ENCODE data around the gene PPCDC. TPM values are rescaled to one million over a fixed set of nuclear protein-coding genes. Genes with fewer than 3 reads are reported as not detected.

The PPCDC gene
- total RNA-seq, 1 experiment from 2014 or later = 14.7 TPM

GRCh38 chr15:75036212-75036616 lies 12.8 kb downstream of the PPCDC start:
- Histone ChIP-seq H3K36me3 (ENCODE audit: control insufficient read depth, insufficient read depth, low read length) (no peaks in the 10 kb centered on the region), H3K4me1 (peaks cover 67% of the 10 kb centered on the region), H3K4me3 (ENCODE audit: low read depth, low read length) (no peak overlapping the region), H3K27me3 (replicated peaks; ENCODE audit: control insufficient read depth, insufficient read depth, low read length) (no peaks in the 10 kb centered on the region), H3K9me3 (no peaks in the 10 kb centered on the region)
- Mint-ChIP-seq H3K27ac (ENCODE audit: unreplicated experiment) (peak overlapping the region; percentile 75), H3K27me3 (ENCODE audit: insufficient read depth, unreplicated experiment) (no peaks in the 10 kb centered on the region), H3K4me1 (ENCODE audit: low read depth, unreplicated experiment) (peaks cover 50% of the 10 kb centered on the region), H3K36me3 (ENCODE audit: insufficient read depth, unreplicated experiment) (peaks cover 19% of the 10 kb centered on the region), H3K4me3 (ENCODE audit: unreplicated experiment) (peak overlapping the region; percentile 25), H3K9me3 (ENCODE audit: unreplicated experiment) (no peaks in the 10 kb centered on the region)
- ChIA-PET CTCF (interaction anchor here (0.7 to 3.1 kb wide), 4 partner anchors 13 to 168 kb away, joined by 5 to 19 read pairs (median 8); partner anchors contain the start of genes C15orf39 and PPCDC), POLR2A (interaction anchor here (0.6 to 1.7 kb wide), 5 partner anchors 13 to 166 kb away, joined by 3 to 7 read pairs (median 5); partner anchors contain the start of genes C15orf39, PPCDC and RPP25)
- peak; percentile 93 to 96 for DNase-seq
- BruUV-seq (replicated peaks) = no TSS peak
- intact Hi-C loops (cut with micrococcal nuclease; ENCODE audit: unreplicated experiment) = loop anchor here (1.0 to 2.0 kb wide), 4 partner anchors 23 to 164 kb away; no protein-coding TSS in a partner anchor
- TF ChIP-seq, protein P1, sequence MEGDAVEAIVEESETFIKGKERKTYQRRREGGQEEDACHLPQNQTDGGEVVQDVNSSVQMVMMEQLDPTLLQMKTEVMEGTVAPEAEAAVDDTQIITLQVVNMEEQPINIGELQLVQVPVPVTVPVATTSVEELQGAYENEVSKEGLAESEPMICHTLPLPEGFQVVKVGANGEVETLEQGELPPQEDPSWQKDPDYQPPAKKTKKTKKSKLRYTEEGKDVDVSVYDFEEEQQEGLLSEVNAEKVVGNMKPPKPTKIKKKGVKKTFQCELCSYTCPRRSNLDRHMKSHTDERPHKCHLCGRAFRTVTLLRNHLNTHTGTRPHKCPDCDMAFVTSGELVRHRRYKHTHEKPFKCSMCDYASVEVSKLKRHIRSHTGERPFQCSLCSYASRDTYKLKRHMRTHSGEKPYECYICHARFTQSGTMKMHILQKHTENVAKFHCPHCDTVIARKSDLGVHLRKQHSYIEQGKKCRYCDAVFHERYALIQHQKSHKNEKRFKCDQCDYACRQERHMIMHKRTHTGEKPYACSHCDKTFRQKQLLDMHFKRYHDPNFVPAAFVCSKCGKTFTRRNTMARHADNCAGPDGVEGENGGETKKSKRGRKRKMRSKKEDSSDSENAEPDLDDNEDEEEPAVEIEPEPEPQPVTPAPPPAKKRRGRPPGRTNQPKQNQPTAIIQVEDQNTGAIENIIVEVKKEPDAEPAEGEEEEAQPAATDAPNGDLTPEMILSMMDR (IDR thresholded peaks at IDR 0.05; ENCODE audit: insufficient read depth in 1 of 2, low read depth in 1 of 2, low read length in 1 of 2, severe bottlenecking in 1 of 2, unreplicated experiment in 1 of 2) = no peak

- H3K27me3 Mint-ChIP-seq (ENCODE audit: insufficient read depth, unreplicated experiment) = no peaks in the 10 kb centered on the region
- H3K9me3 Mint-ChIP-seq (ENCODE audit: unreplicated experiment) = no peaks in the 10 kb centered on the region
- no peaks in the 10 kb centered on the region for H3K27me3 ChIP-seq (replicated peaks; ENCODE audit: control insufficient read depth, insufficient read depth, low read length)
- H3K36me3 Mint-ChIP-seq (ENCODE audit: insufficient read depth, unreplicated experiment) = peaks cover 14% of the 10 kb centered on the region
- POLR2A ChIA-PET = interaction anchor here (0.9 kb wide), 1 partner anchor 164 kb away, joined by 4 read pairs; the partner anchor contains the start of gene C15orf39
- TF ChIP-seq, protein P1 (IDR thresholded peaks at IDR 0.05; ENCODE audit: insufficient read depth in 1 of 2, low read depth in 1 of 2, low read length in 1 of 2, severe bottlenecking in 1 of 2, unreplicated experiment in 1 of 2) = no peak
- no peak for DNase-seq
- no peak overlapping the region for H3K4me3 ChIP-seq (ENCODE audit: low read depth, low read length)
- H3K36me3 ChIP-seq (ENCODE audit: control insufficient read depth, insufficient read depth, low read length) = no peaks in the 10 kb centered on the region
- intact Hi-C loops (cut with micrococcal nuclease; ENCODE audit: unreplicated experiment) = loop anchor here (2.0 kb wide), 2 partner anchors 21 to 101 kb away; no protein-coding TSS in a partner anchor
- H3K4me3 Mint-ChIP-seq (ENCODE audit: unreplicated experiment) = no peak overlapping the region
- no TSS peak for BruUV-seq (replicated peaks)
- no peaks in the 10 kb centered on the region for H3K9me3 ChIP-seq
- peak overlapping the region; percentile 51 for H3K27ac Mint-ChIP-seq (ENCODE audit: unreplicated experiment)
- H3K4me1 ChIP-seq = peaks cover 56% of the 10 kb centered on the region
- CTCF ChIA-PET = interaction anchor here (1.0 to 3.1 kb wide), 3 partner anchors 20 to 167 kb away, joined by 3 to 19 read pairs (median 4); partner anchors contain the start of gene C15orf39
- H3K4me1 Mint-ChIP-seq (ENCODE audit: low read depth, unreplicated experiment) = peaks cover 51% of the 10 kb centered on the region
Observed at GRCh38 chr15:75037685-75038084, 14.3 kb downstream of the PPCDC start.

- intact Hi-C loops (cut with micrococcal nuclease; ENCODE audit: unreplicated experiment) = no loop called here
- no peak for DNase-seq
- Mint-ChIP-seq H3K36me3 (ENCODE audit: insufficient read depth, unreplicated experiment) (peaks cover 14% of the 10 kb centered on the region), H3K27me3 (ENCODE audit: insufficient read depth, unreplicated experiment) (no peaks in the 10 kb centered on the region), H3K4me1 (ENCODE audit: low read depth, unreplicated experiment) (peaks cover 56% of the 10 kb centered on the region), H3K4me3 (ENCODE audit: unreplicated experiment) (no peak overlapping the region), H3K9me3 (ENCODE audit: unreplicated experiment) (no peaks in the 10 kb centered on the region), H3K27ac (ENCODE audit: unreplicated experiment) (peak overlapping the region; percentile 58)
- H3K4me3 ChIP-seq (ENCODE audit: low read depth, low read length) = no peak overlapping the region
- no TSS peak for BruUV-seq (replicated peaks)
- H3K36me3 ChIP-seq (ENCODE audit: control insufficient read depth, insufficient read depth, low read length) = no peaks in the 10 kb centered on the region
- POLR2A ChIA-PET = interaction anchor here (0.8 to 0.9 kb wide), 2 partner anchors 15 to 163 kb away, joined by 3 to 4 read pairs; partner anchors contain the start of genes C15orf39 and PPCDC
- H3K9me3 ChIP-seq = no peaks in the 10 kb centered on the region
- H3K27me3 ChIP-seq (replicated peaks; ENCODE audit: control insufficient read depth, insufficient read depth, low read length) = no peaks in the 10 kb centered on the region
- H3K4me1 ChIP-seq = peaks cover 62% of the 10 kb centered on the region
- TF ChIP-seq, protein P1 (IDR thresholded peaks at IDR 0.05; ENCODE audit: insufficient read depth in 1 of 2, low read depth in 1 of 2, low read length in 1 of 2, severe bottlenecking in 1 of 2, unreplicated experiment in 1 of 2) = no peak
- CTCF ChIA-PET = interaction anchor here (1.0 to 3.1 kb wide), 3 partner anchors 20 to 166 kb away, joined by 3 to 19 read pairs (median 4); partner anchors contain the start of gene C15orf39
Observed at GRCh38 chr15:75038231-75038630, 14.8 kb downstream of the PPCDC start.
